GM12878 (cell line): Measurements from ENCODE around the gene GOLGA2. TPM values are rescaled to one million over a fixed set of nuclear protein-coding genes. Genes with fewer than 3 reads are reported as not detected.

ENCODE experiments used
- CEBPZ ChIP-seq: fragments of 150-350 bp; IDR thresholded peaks from 2 replicates; pipeline ENCODE4 v1.6.1; 2016; ENCODE audit warnings: low read depth, low read length
- ESRRA ChIP-seq: IDR thresholded peaks from 2 replicates; pipeline ENCODE4 v1.6.1; 2012; ENCODE audit warnings: mild to moderate bottlenecking, low read length, improper control_type of control experiment
- HSF1 ChIP-seq: fragments of 150-350 bp; IDR thresholded peaks from 2 replicates; pipeline ENCODE4 v1.6.1; 2014; ENCODE audit warnings: mild to moderate bottlenecking, low read depth, low read length
- IKZF1 ChIP-seq: fragments of 450-650 bp; conservative IDR thresholded peaks from 2 replicates; pipeline ENCODE4 v1.6.1; 2017; ENCODE audit warnings: antibody characterized with exemption, mild to moderate bottlenecking
- KDM1A ChIP-seq: fragments of 200-600 bp; sonication (generic); IDR thresholded peaks from 2 replicates; pipeline ENCODE4 v1.6.1; 2016; ENCODE audit warnings: borderline replicate concordance
- MAX ChIP-seq: IDR thresholded peaks from 2 replicates; pipeline ENCODE4 v1.6.1; 2012; ENCODE audit warnings: low read depth, low read length, improper control_type of control experiment
- MTA3 ChIP-seq: IDR thresholded peaks from 2 replicates; pipeline ENCODE4 v1.6.1; 2012; ENCODE audit warnings: low read length, inconsistent platforms, borderline replicate concordance
- NR2C2 ChIP-seq: IDR thresholded peaks from 2 replicates; pipeline ENCODE4 v1.6.1; 2011; ENCODE audit warnings: borderline replicate concordance, low read depth; ENCODE audit not compliant: control insufficient read depth, insufficient read length
- PKNOX1 ChIP-seq: fragments of 450-650 bp; IDR thresholded peaks from 2 replicates; pipeline ENCODE4 v1.6.1; 2016; ENCODE audit warnings: mild to moderate bottlenecking
- PML ChIP-seq: IDR thresholded peaks from 2 replicates; pipeline ENCODE4 v1.6.1; 2012; ENCODE audit warnings: low read length, inconsistent platforms
- POLR2AphosphoS5 ChIP-seq: IDR thresholded peaks from 2 replicates; pipeline ENCODE4 v1.6.1; 2011; ENCODE audit warnings: mild to moderate bottlenecking, low read length, inconsistent platforms
- RELB ChIP-seq: fragments of 450-650 bp; IDR thresholded peaks from 2 replicates; pipeline ENCODE4 v1.6.1; 2017; ENCODE audit warnings: low read depth, mild to moderate bottlenecking, moderate library complexity
- RFX5 ChIP-seq: IDR thresholded peaks from 2 replicates; pipeline ENCODE4 v1.6.1; 2011; ENCODE audit warnings: low read depth, low read length, improper control_type of control experiment
- SPI1 ChIP-seq: IDR thresholded peaks from 2 replicates; pipeline ENCODE4 v1.6.1; 2011; ENCODE audit warnings: low read depth, mild to moderate bottlenecking, low read length, moderate library complexity, borderline replicate concordance; ENCODE audit not compliant: insufficient read depth
- SREBF2 ChIP-seq: IDR thresholded peaks from 2 replicates; pipeline ENCODE4 v1.6.1; 2012; ENCODE audit warnings: mild to moderate bottlenecking, low read length
- STAT3 ChIP-seq: IDR thresholded peaks from 2 replicates; pipeline ENCODE4 v1.6.1; 2011; ENCODE audit warnings: low read depth, low read length, improper control_type of control experiment
- USF1 ChIP-seq: IDR thresholded peaks from 2 replicates; pipeline ENCODE4 v1.6.1; 2011; ENCODE audit warnings: borderline replicate concordance, low read depth, mild to moderate bottlenecking, moderate library complexity, mixed read lengths, low read length; ENCODE audit not compliant: insufficient read depth; ENCODE audit errors: extremely low read length
- ZBTB33 ChIP-seq: fragments of 450-650 bp; IDR thresholded peaks from 2 replicates; pipeline ENCODE4 v1.6.1; 2017; ENCODE audit warnings: mild to moderate bottlenecking
- ZNF384 ChIP-seq: IDR thresholded peaks from 2 replicates; pipeline ENCODE4 v1.6.1; 2012; ENCODE audit warnings: low read depth, mild to moderate bottlenecking, low read length, improper control_type of control experiment, borderline replicate concordance
- ZNF622 ChIP-seq: fragments of 450-650 bp; IDR thresholded peaks from 2 replicates; pipeline ENCODE4 v1.6.1; 2017; ENCODE audit warnings: mild to moderate bottlenecking, inconsistent platforms
- polyA plus RNA-seq, 11 experiments: library from polyadenylated mRNA; depleted of rRNA in 4 of 11; unstranded in 6 of 11; stranded (reverse) in 5 of 11; fragments of >200 nt; fragmentation: Nextera tagmentation in 4 of 11; fragmentation: Illumina TruSeq in 1 of 11; extraction: Ambion mirVana in 4 of 11; extraction: Trizol in 1 of 11; gene quantifications; 1 replicate in 1 of 11; 2 replicates in 10 of 11; pipeline versions ENCODE4 v1.2.1 to v1.2.3, GENCODE V29; 2011 to 2016; ENCODE audit warnings: inconsistent platforms in 2 of 11, missing spikeins in 2 of 11, low read depth in 1 of 11
- total RNA-seq, 4 experiments: library from RNA; depleted of rRNA in 3 of 4; stranded (reverse); fragments of >200 nt in 3 of 4; fragmentation: Illumina TruSeq in 1 of 4; extraction: Trizol in 1 of 4; gene quantifications; 2 replicates each; pipeline versions ENCODE4 v1.2.1 to v1.2.3, GENCODE V29; 2013 to 2021

Gene GOLGA2
- total and polyA plus RNA-seq, 10 of the 15 experiments (the other 5 are each of a cell fraction or from before 2014, with no cell fraction given) = 5.9 to 32.6 (median 19.7) TPM

- TF ChIP-seq ZNF384 (no peak), MAX (no peak), POLR2AphosphoS5 (peak; percentile 83), PML (0 out of 2 replicates have a peak, but pooled peaks have one; percentile 74), ZNF622 (no peak), CEBPZ (no peak), RFX5 (no peak), PKNOX1 (no peak), ESRRA (no peak), IKZF1 (no peak), KDM1A (no peak), USF1 (peak; percentile 72), NR2C2 (no peak), SPI1 (no peak), MTA3 (peak; percentile 64; the same call in 1 of the 2 replicates), ZBTB33 (no peak), HSF1 (no peak), SREBF2 (no peak), STAT3 (no peak), RELB (no peak)
Measured at GRCh38 chr9:128321879-128322403, 46.1 kb upstream of the GOLGA2 start (continued).
